Left forelimb (tissue), 1 donor: Measurements from ENCODE around the gene CPLANE1.
"Not testable (repeated sequence)": the region's sequence is repeated elsewhere in the genome, so short reads cannot be mapped to it uniquely, and the experiment has no call there.

Experiments
- DNase-seq: peaks from one replicate; pipeline ENCODE4 v3.0.0-alpha.2; 2018; ENCODE audit warnings: low spot score

The CPLANE1 gene

GRCh38 chr5:37248970-37249814 lies at the start of gene CPLANE1:
CPLANE1 (minus strand) TSS chr5:37249376; CDS start chr5:37247698, 1,678 bp downstream.
- DNase-seq, result peak; percentile 91

GRCh38 chr5:37296313-37296712 lies 47.1 kb upstream of the CPLANE1 start:
- DNase-seq, result not testable (repeated sequence)

- DNase-seq, result no peak
Observed at GRCh38 chr5:37283214-37283820, 34.1 kb upstream of the CPLANE1 start.

- no peak for DNase-seq
Observed at GRCh38 chr5:37275511-37275910, 26.3 kb upstream of the CPLANE1 start.

GRCh38 chr5:37272511-37272910 lies 23.3 kb upstream of the CPLANE1 start:
- DNase-seq, result no peak

GRCh38 chr5:37268100-37268499 lies 18.9 kb upstream of the CPLANE1 start:
- not testable (repeated sequence) for DNase-seq

GRCh38 chr5:37255774-37256358 lies 6.7 kb upstream of the CPLANE1 start:
- DNase-seq, result no peak

- no peak for DNase-seq
Observed at GRCh38 chr5:37254581-37254980, 5.4 kb upstream of the CPLANE1 start.

GRCh38 chr5:37251665-37252064 lies 2.5 kb upstream of the CPLANE1 start:
- no peak for DNase-seq

GRCh38 chr5:37249815-37250164 lies 614 bp upstream of the CPLANE1 start:
- DNase-seq, result no peak

- no peak for DNase-seq
Observed at GRCh38 chr5:37248421-37248969, 681 bp downstream of the CPLANE1 start.

GRCh38 chr5:37247496-37247895 lies 1.7 kb downstream of the CPLANE1 start:
- no peak for DNase-seq

GRCh38 chr5:37247036-37247435 lies 2.1 kb downstream of the CPLANE1 start:
- no peak for DNase-seq

GRCh38 chr5:37234288-37234687 lies 14.9 kb downstream of the CPLANE1 start:
- DNase-seq, result no peak

- DNase-seq, result no peak
Observed at GRCh38 chr5:37226377-37226776, 22.8 kb downstream of the CPLANE1 start.

- DNase-seq, result no peak
Observed at GRCh38 chr5:37222181-37222580, 27.0 kb downstream of the CPLANE1 start.

GRCh38 chr5:37220426-37220825 lies 28.8 kb downstream of the CPLANE1 start:
- DNase-seq, result not testable (repeated sequence)

- not testable (repeated sequence) for DNase-seq
Observed at GRCh38 chr5:37219384-37219783, 29.8 kb downstream of the CPLANE1 start.

- no peak for DNase-seq
Observed at GRCh38 chr5:37217976-37218375, 31.2 kb downstream of the CPLANE1 start.

GRCh38 chr5:37214550-37214949 lies 34.6 kb downstream of the CPLANE1 start:
- no peak for DNase-seq

- no peak for DNase-seq
Observed at GRCh38 chr5:37212096-37212495, 37.1 kb downstream of the CPLANE1 start.

GRCh38 chr5:37211661-37212060 lies 37.5 kb downstream of the CPLANE1 start:
- no peak for DNase-seq
